ENCODE results near the gene THOP1. TPM values are rescaled to one million over a fixed set of nuclear protein-coding genes. Genes with fewer than 3 reads are reported as not detected.

Gene THOP1
- total and polyA plus RNA-seq, 4 donors = 23.8 to 71.9 (median 64.6) TPM

DNA sequence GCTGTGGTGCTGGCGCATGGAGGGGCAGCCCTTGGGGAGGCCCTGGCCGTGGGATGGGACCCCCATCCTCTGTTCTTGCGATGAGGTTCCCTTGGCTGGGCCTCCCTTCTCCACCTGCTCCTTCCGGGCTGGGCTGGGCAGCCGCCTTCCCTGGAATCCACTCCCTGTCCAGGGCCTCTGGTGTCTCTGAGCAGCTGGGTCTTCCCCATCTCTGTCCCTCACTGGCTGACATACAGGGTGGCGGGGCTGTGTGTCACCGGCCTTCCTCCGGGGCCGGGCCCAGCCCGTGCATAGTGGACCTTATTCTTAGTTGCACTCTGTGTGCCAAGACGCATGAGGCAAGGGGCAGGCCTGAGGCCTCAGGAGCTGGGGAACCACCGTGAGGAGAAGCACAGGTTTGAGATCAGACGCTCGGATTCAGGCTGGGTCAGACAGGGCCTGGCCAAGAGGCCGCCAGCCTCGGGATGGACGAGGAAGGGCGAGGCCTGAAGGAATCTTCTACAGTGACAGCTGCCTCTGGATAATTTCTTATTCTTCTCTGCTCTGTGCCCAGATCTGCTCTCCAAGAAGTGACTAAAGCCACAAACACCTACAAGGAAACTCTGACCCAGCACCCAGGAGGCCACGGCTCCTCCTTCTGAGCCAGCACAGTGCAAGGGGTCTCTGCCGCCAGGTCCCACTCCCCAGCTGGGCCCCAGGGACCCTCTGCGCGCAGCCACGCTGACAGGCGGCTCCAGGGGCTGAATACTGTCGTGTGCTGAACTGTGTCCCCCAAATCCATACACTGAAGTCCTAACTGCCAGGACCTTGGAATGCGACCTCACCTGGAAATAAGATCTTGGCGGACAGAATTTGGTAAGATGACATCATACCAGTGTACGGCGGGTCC is 13.3 kb upstream of the THOP1 start:
- Histone ChIP-seq H3K27ac (ENCODE audit: low read depth in 1 of 2, low read length in 1 of 2) (peak overlapping the region in 1 of 2 donors; percentile 58), H3K4me1 (ENCODE audit: control insufficient read depth in 5 of 5, insufficient read depth in 5 of 5, low read length in 5 of 5) (peaks cover 0 to 13% (median 0%) of the 10 kb centered on the region in 5 donors), H3K9ac (ENCODE audit: insufficient read depth in 1 of 2, low read length in 2 of 2) (no peak overlapping the region), H3K4me3 (no peak overlapping the region), H3K27me3 (ENCODE audit: control insufficient read depth in 3 of 3, insufficient read depth in 3 of 3, low read length in 2 of 3) (no peaks in the 10 kb centered on the region), H3K9me3 (ENCODE audit: control insufficient read depth in 4 of 4, insufficient read depth in 3 of 4, low read length in 3 of 4) (no peaks in the 10 kb centered on the region), H3K36me3 (ENCODE audit: control insufficient read depth in 4 of 4, insufficient read depth in 4 of 4, low read length in 4 of 4) (peaks cover 0 to 25% (median 6%) of the 10 kb centered on the region in 4 donors)
- ATAC-seq (ENCODE audit: insufficient read depth, low FRiP score) (no peak), DNase-seq (no peak)
- 86 to 89% methylated on average over 29 of the region's 29 CpGs for WGBS, 2 donors
- TF ChIP-seq, protein P1, sequence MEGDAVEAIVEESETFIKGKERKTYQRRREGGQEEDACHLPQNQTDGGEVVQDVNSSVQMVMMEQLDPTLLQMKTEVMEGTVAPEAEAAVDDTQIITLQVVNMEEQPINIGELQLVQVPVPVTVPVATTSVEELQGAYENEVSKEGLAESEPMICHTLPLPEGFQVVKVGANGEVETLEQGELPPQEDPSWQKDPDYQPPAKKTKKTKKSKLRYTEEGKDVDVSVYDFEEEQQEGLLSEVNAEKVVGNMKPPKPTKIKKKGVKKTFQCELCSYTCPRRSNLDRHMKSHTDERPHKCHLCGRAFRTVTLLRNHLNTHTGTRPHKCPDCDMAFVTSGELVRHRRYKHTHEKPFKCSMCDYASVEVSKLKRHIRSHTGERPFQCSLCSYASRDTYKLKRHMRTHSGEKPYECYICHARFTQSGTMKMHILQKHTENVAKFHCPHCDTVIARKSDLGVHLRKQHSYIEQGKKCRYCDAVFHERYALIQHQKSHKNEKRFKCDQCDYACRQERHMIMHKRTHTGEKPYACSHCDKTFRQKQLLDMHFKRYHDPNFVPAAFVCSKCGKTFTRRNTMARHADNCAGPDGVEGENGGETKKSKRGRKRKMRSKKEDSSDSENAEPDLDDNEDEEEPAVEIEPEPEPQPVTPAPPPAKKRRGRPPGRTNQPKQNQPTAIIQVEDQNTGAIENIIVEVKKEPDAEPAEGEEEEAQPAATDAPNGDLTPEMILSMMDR (IDR thresholded peaks at IDR 0.05; ENCODE audit: control extremely low read depth, extremely low read depth) = no peak

GRCh38 chr19:2774083-2774679 is 11.1 kb upstream of the THOP1 start:
- Histone ChIP-seq H3K9me3 (ENCODE audit: control insufficient read depth in 4 of 4, insufficient read depth in 3 of 4, low read length in 3 of 4) (no peaks in the 10 kb centered on the region), H3K27me3 (ENCODE audit: control insufficient read depth in 3 of 3, insufficient read depth in 3 of 3, low read length in 2 of 3) (no peaks in the 10 kb centered on the region), H3K36me3 (ENCODE audit: control insufficient read depth in 4 of 4, insufficient read depth in 4 of 4, low read length in 4 of 4) (peaks cover 0 to 12% (median 3%) of the 10 kb centered on the region in 4 donors), H3K27ac (ENCODE audit: low read depth in 1 of 2, low read length in 1 of 2) (peak overlapping the region in 1 of 2 donors; percentile 81), H3K4me1 (ENCODE audit: control insufficient read depth in 5 of 5, insufficient read depth in 5 of 5, low read length in 5 of 5) (peaks cover 0 to 11% (median 0%) of the 10 kb centered on the region in 5 donors), H3K9ac (ENCODE audit: insufficient read depth in 1 of 2, low read length in 2 of 2) (no peak overlapping the region), H3K4me3 (no peak overlapping the region)
- ATAC-seq (ENCODE audit: insufficient read depth, low FRiP score) = no peak
- no peak for DNase-seq
- WGBS, 2 donors = 90 to 93% methylated on average over 32 of the region's 32 CpGs
- TF ChIP-seq, protein P1 (IDR thresholded peaks at IDR 0.05; ENCODE audit: control extremely low read depth, extremely low read depth) = no peak

- peak overlapping the region; percentile 81 to 90 for H3K27ac ChIP-seq (ENCODE audit: low read depth in 1 of 2, low read length in 1 of 2)
- H3K9ac ChIP-seq (ENCODE audit: insufficient read depth in 1 of 2, low read length in 2 of 2) = no peak overlapping the region
- no peaks in the 10 kb centered on the region for H3K27me3 ChIP-seq (ENCODE audit: control insufficient read depth in 3 of 3, insufficient read depth in 3 of 3, low read length in 2 of 3)
- no peak for DNase-seq
- H3K4me3 ChIP-seq = no peak overlapping the region
- H3K4me1 ChIP-seq (ENCODE audit: control insufficient read depth in 5 of 5, insufficient read depth in 5 of 5, low read length in 5 of 5) = peaks cover 0 to 14% (median 0%) of the 10 kb centered on the region in 5 donors
- WGBS, 2 donors = 67 to 74% methylated on average over 24 of the region's 24 CpGs
- peak; percentile 28 for ATAC-seq (ENCODE audit: insufficient read depth, low FRiP score)
- peaks cover 0 to 13% (median 3%) of the 10 kb centered on the region in 4 donors for H3K36me3 ChIP-seq (ENCODE audit: control insufficient read depth in 4 of 4, insufficient read depth in 4 of 4, low read length in 4 of 4)
- TF ChIP-seq, protein P1 (IDR thresholded peaks at IDR 0.05; ENCODE audit: control extremely low read depth, extremely low read depth) = no peak
- H3K9me3 ChIP-seq (ENCODE audit: control insufficient read depth in 4 of 4, insufficient read depth in 3 of 4, low read length in 3 of 4) = no peaks in the 10 kb centered on the region
Measured at GRCh38 chr19:2774953-2775555, 10.2 kb upstream of the THOP1 start.

Measured in lung (tissue), 12 donors.